Caco-2 (cell line): ENCODE measurements around the gene NCAM2. TPM values are rescaled to one million over a fixed set of nuclear protein-coding genes. Genes with fewer than 3 reads are reported as not detected.

Experiments
- BruUV-seq: library from RNA; stranded (reverse); fragments of 400-500 nt; replicated peaks from 2 replicates; lab custom pipeline; 2021; lab: Mats Ljungman, UMichigan
- CTCF ChIA-PET: fragments of 300-600 bp; sonication (Branson Sonifier 250); formaldehyde crosslinking; loops from one replicate; lab custom pipeline; 2022; ENCODE audit warnings: antibody characterized with exemption; lab: Charles Lee
- POLR2A ChIA-PET: fragments of 300-600 bp; sonication (Branson Sonifier 250); formaldehyde crosslinking; loops from one replicate; lab custom pipeline; 2022; ENCODE audit warnings: antibody characterized with exemption; lab: Charles Lee
- DNase-seq, 2 experiments: peaks; one replicate each; pipeline versions ENCODE4 v3.0.0 to v3.0.0-alpha.2; 2020 to 2022
- H3K27me3 ChIP-seq: replicated peaks from 2 replicates; pipeline ENCODE4 v1.6.0; 2011; ENCODE audit warnings: low read length; ENCODE audit not compliant: control insufficient read depth, insufficient read depth
- H3K36me3 ChIP-seq: 2 replicates; pipeline ENCODE4 v1.5.1; 2011; ENCODE audit warnings: low read length; ENCODE audit not compliant: control insufficient read depth, insufficient read depth
- H3K4me1 ChIP-seq: fragments of 250-450 bp; sonication (Bioruptor Pico); 2 replicates; pipeline ENCODE4 v1.5.1; 2020; ENCODE audit warnings: mild to moderate bottlenecking
- H3K4me3 ChIP-seq: 2 replicates; pipeline ENCODE4 v1.5.1; 2011; ENCODE audit warnings: low read depth, mild to moderate bottlenecking, control low read depth, low read length
- H3K9me3 ChIP-seq: fragments of 250-450 bp; sonication (Bioruptor Pico); 2 replicates; pipeline ENCODE4 v1.5.1; 2020; ENCODE audit warnings: mild to moderate bottlenecking, moderate library complexity
- H3K27ac Mint-ChIP-seq: one replicate; pipeline ENCODE4 v1.8.0; 2022; ENCODE audit warnings: mixed read lengths; ENCODE audit not compliant: unreplicated experiment
- H3K27me3 Mint-ChIP-seq: one replicate; pipeline ENCODE4 v1.8.0; 2022; ENCODE audit warnings: mixed read lengths; ENCODE audit not compliant: insufficient read depth, unreplicated experiment
- H3K36me3 Mint-ChIP-seq: one replicate; pipeline ENCODE4 v1.8.0; 2022; ENCODE audit warnings: mild to moderate bottlenecking, mixed read lengths; ENCODE audit not compliant: insufficient read depth, unreplicated experiment
- H3K4me1 Mint-ChIP-seq: one replicate; pipeline ENCODE4 v1.8.0; 2022; ENCODE audit warnings: low read depth, mixed read lengths; ENCODE audit not compliant: unreplicated experiment
- H3K4me3 Mint-ChIP-seq: one replicate; pipeline ENCODE4 v1.8.0; 2022; ENCODE audit warnings: mild to moderate bottlenecking, moderate library complexity, mixed read lengths; ENCODE audit not compliant: unreplicated experiment
- H3K9me3 Mint-ChIP-seq: one replicate; pipeline ENCODE4 v1.8.0; 2022; ENCODE audit warnings: mixed read lengths; ENCODE audit not compliant: unreplicated experiment
- CTCF ChIP-seq, 2 experiments: fragments of 200-600 bp in 1 of 2; IDR thresholded peaks; 1 replicate in 1 of 2; 2 replicates in 1 of 2; pipeline versions ENCODE4 v1.5.1 to v1.8.0; 2011 to 2022; ENCODE audit warnings: antibody characterized with exemption in 1 of 2, control low read depth in 1 of 2, inconsistent platforms in 1 of 2, low read depth in 1 of 2, low read length in 1 of 2, mild to moderate bottlenecking in 1 of 2, moderate library complexity in 1 of 2; ENCODE audit not compliant: insufficient read depth in 1 of 2, severe bottlenecking in 1 of 2, unreplicated experiment in 1 of 2
- intact Hi-C: fragments of 100-400 bp; cut with micrococcal nuclease; formaldehyde crosslinking; loops from one replicate; pipeline ENCODE4 v1.10.0; 2022; ENCODE audit not compliant: unreplicated experiment
- total RNA-seq: library from RNA; stranded (reverse); gene quantifications from 2 replicates; pipeline ENCODE4 v1.2.3, GENCODE V29; 2022

Gene NCAM2
- total RNA-seq, 1 experiment from 2014 or later: not detected

GRCh38 chr21:21045518-21045917, 47.3 kb downstream of the NCAM2 start:
- H3K4me3 ChIP-seq: no peak overlapping the region
- H3K36me3 ChIP-seq: no peaks in the 10 kb centered on the region
- no peaks in the 10 kb centered on the region for H3K9me3 Mint-ChIP-seq
- BruUV-seq: no TSS peak
- no peaks in the 10 kb centered on the region for H3K4me1 Mint-ChIP-seq
- no peaks in the 10 kb centered on the region for H3K9me3 ChIP-seq
- CTCF ChIA-PET: no interaction called here
- no peaks in the 10 kb centered on the region for H3K27me3 Mint-ChIP-seq
- no peak overlapping the region for H3K27ac Mint-ChIP-seq
- POLR2A ChIA-PET: no interaction called here
- no peak for DNase-seq
- H3K27me3 ChIP-seq: no peaks in the 10 kb centered on the region
- no peak for TF ChIP-seq CTCF (IDR thresholded peaks at IDR 0.05; ENCODE audit: insufficient read depth in 1 of 2, low read depth in 1 of 2, low read length in 1 of 2, severe bottlenecking in 1 of 2, unreplicated experiment in 1 of 2)
- H3K4me3 Mint-ChIP-seq: no peak overlapping the region
- H3K36me3 Mint-ChIP-seq: no peaks in the 10 kb centered on the region
- no peaks in the 10 kb centered on the region for H3K4me1 ChIP-seq
- intact Hi-C loops: no loop called here

GRCh38 chr21:21046063-21046462, 47.9 kb downstream of the NCAM2 start:
- DNase-seq: no peak
- no peaks in the 10 kb centered on the region for H3K9me3 ChIP-seq
- no peak for TF ChIP-seq CTCF (IDR thresholded peaks at IDR 0.05; ENCODE audit: insufficient read depth in 1 of 2, low read depth in 1 of 2, low read length in 1 of 2, severe bottlenecking in 1 of 2, unreplicated experiment in 1 of 2)
- no peaks in the 10 kb centered on the region for H3K9me3 Mint-ChIP-seq
- no peaks in the 10 kb centered on the region for H3K27me3 ChIP-seq
- ChIA-PET CTCF (no interaction called here), POLR2A (no interaction called here)
- intact Hi-C loops: no loop called here
- H3K36me3 Mint-ChIP-seq: no peaks in the 10 kb centered on the region
- H3K4me1 Mint-ChIP-seq: no peaks in the 10 kb centered on the region
- no peak overlapping the region for H3K4me3 Mint-ChIP-seq
- no peaks in the 10 kb centered on the region for H3K4me1 ChIP-seq
- no TSS peak for BruUV-seq
- H3K4me3 ChIP-seq: no peak overlapping the region
- H3K36me3 ChIP-seq: no peaks in the 10 kb centered on the region
- H3K27me3 Mint-ChIP-seq: no peaks in the 10 kb centered on the region
- no peak overlapping the region for H3K27ac Mint-ChIP-seq

GRCh38 chr21:21051109-21052055, 53.2 kb downstream of the NCAM2 start:
- H3K36me3 ChIP-seq: no peaks in the 10 kb centered on the region
- H3K4me1 ChIP-seq: no peaks in the 10 kb centered on the region
- Mint-ChIP-seq H3K27ac (no peak overlapping the region), H3K9me3 (no peaks in the 10 kb centered on the region), H3K27me3 (no peaks in the 10 kb centered on the region), H3K4me1 (no peaks in the 10 kb centered on the region), H3K4me3 (no peak overlapping the region), H3K36me3 (no peaks in the 10 kb centered on the region)
- intact Hi-C loops: no loop called here
- H3K4me3 ChIP-seq: no peak overlapping the region
- H3K9me3 ChIP-seq: no peaks in the 10 kb centered on the region
- CTCF ChIA-PET: no interaction called here
- no TSS peak for BruUV-seq
- no peaks in the 10 kb centered on the region for H3K27me3 ChIP-seq
- POLR2A ChIA-PET: no interaction called here
- TF ChIP-seq CTCF (IDR thresholded peaks at IDR 0.05; ENCODE audit: insufficient read depth in 1 of 2, low read depth in 1 of 2, low read length in 1 of 2, severe bottlenecking in 1 of 2, unreplicated experiment in 1 of 2): no peak
- no peak for DNase-seq
